HEK293 (cell line): ENCODE measurements around the gene GPBP1.
A peak's percentile ranks its signal among the peaks of the same experiment; 100 is the strongest.

Experiments
- CTCF ChIP-seq: fragments of 450-650 bp; formaldehyde crosslinking; IDR thresholded peaks from 2 replicates; pipeline ENCODE4 v1.5.1; 2016; ENCODE audit warnings: missing biosample characterization, missing genetic modification characterization
- HOXA7 ChIP-seq: sonication (generic); formaldehyde crosslinking; IDR thresholded peaks from 2 replicates; pipeline ENCODE4 v1.8.1; 2022; ENCODE audit warnings: missing genetic modification reagents, borderline replicate concordance
- TSHZ1 ChIP-seq: fragments of 450-650 bp; formaldehyde crosslinking; IDR thresholded peaks from 2 replicates; pipeline ENCODE4 v1.5.1; 2016; ENCODE audit warnings: missing biosample characterization, missing genetic modification characterization, borderline replicate concordance
- ZNF10 ChIP-seq: fragments of 450-650 bp; formaldehyde crosslinking; IDR thresholded peaks from 2 replicates; pipeline ENCODE4 v1.5.1; 2017; ENCODE audit warnings: missing biosample characterization, missing genetic modification characterization
- ZNF394 ChIP-seq: fragments of 450-650 bp; formaldehyde crosslinking; IDR thresholded peaks from 2 replicates; pipeline ENCODE4 v1.5.1; 2016; ENCODE audit warnings: missing biosample characterization, missing genetic modification characterization, mild to moderate bottlenecking, moderate library complexity, borderline replicate concordance
- ZNF404 ChIP-seq: fragments of 450-650 bp; formaldehyde crosslinking; IDR thresholded peaks from 2 replicates; pipeline ENCODE4 v1.5.1; 2017; ENCODE audit warnings: missing biosample characterization, missing genetic modification characterization
- ZNF416 ChIP-seq: fragments of 450-650 bp; formaldehyde crosslinking; IDR thresholded peaks from 2 replicates; pipeline ENCODE4 v1.5.1; 2016; ENCODE audit warnings: missing biosample characterization, missing genetic modification characterization
- ZNF776 ChIP-seq: fragments of 450-650 bp; formaldehyde crosslinking; IDR thresholded peaks from 2 replicates; pipeline ENCODE4 v1.5.0; 2017; ENCODE audit warnings: missing biosample characterization, missing genetic modification characterization, borderline replicate concordance

- peak; percentile 85 for TF ChIP-seq CTCF (tag by site-specific recombination)
- no peak for TF ChIP-seq ZNF776
- TF ChIP-seq ZNF10 (tag by site-specific recombination) = peak; percentile 17; the same call in 1 of the 2 replicates
- TF ChIP-seq ZNF404 (tag by site-specific recombination) = no peak
- TF ChIP-seq ZNF416 (tag by site-specific recombination) = no peak
- no peak for TF ChIP-seq HOXA7 (CRISPR knock-in tag)
- peak; percentile 76 for TF ChIP-seq TSHZ1
- peak; percentile 86; the same call in 1 of the 2 replicates for TF ChIP-seq ZNF394 (tag by site-specific recombination)
Observed at GRCh38 chr5:57173319-57174127, at the start of gene GPBP1.
